ENCODE results near the gene ITIH6.
"Not testable (repeated sequence)": the region's sequence is repeated elsewhere in the genome, so short reads cannot be mapped to it uniquely, and the experiment has no call there.

ITIH6 gene

GRCh38 chrX:54799046-54799445 is 991 bp upstream of the ITIH6 start:
- Histone ChIP-seq H3K36me3 (ENCODE audit: control insufficient read depth, insufficient read depth, low read length) (no peaks in the 10 kb centered on the region), H3K27me3 (ENCODE audit: control insufficient read depth, insufficient read depth, low read length) (no peaks in the 10 kb centered on the region), H3K4me1 (ENCODE audit: control insufficient read depth, insufficient read depth, low read length) (no peaks in the 10 kb centered on the region), H3K9me3 (ENCODE audit: control insufficient read depth, insufficient read depth, low read length) (no peaks in the 10 kb centered on the region), H3K9ac (ENCODE audit: low read depth, low read length) (no peak overlapping the region), H3K4me3 (ENCODE audit: low read depth, low read length) (no peak overlapping the region)

DNA sequence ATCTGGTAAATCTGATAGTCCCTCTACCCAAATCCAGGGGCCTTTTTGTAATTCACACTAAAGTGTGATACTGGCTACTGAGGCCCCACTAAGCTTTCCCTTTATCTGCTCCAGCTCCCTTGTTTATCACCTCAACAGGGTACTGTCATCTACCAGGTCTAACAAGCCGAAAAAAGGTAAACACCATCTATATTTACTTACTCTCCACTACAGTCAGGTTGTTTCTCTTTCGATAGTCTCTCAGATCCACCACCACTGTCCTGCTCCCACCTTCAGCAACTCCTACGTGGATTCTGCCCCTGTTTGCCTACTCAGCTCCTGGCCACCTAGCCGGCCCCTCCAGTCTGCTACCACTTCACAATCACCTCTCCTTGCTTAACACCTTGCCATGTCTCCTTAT is 3.3 kb downstream of the ITIH6 start:
- Histone ChIP-seq H3K9ac (ENCODE audit: low read depth, low read length) (no peak overlapping the region), H3K36me3 (ENCODE audit: control insufficient read depth, insufficient read depth, low read length) (no peaks in the 10 kb centered on the region), H3K9me3 (ENCODE audit: control insufficient read depth, insufficient read depth, low read length) (no peaks in the 10 kb centered on the region), H3K27me3 (ENCODE audit: control insufficient read depth, insufficient read depth, low read length) (no peaks in the 10 kb centered on the region), H3K4me3 (ENCODE audit: low read depth, low read length) (no peak overlapping the region), H3K4me1 (ENCODE audit: control insufficient read depth, insufficient read depth, low read length) (no peaks in the 10 kb centered on the region)

- no peak overlapping the region for H3K4me3 ChIP-seq (ENCODE audit: low read depth, low read length)
- H3K9ac ChIP-seq (ENCODE audit: low read depth, low read length), result no peak overlapping the region
- no peaks in the 10 kb centered on the region for H3K27me3 ChIP-seq (ENCODE audit: control insufficient read depth, insufficient read depth, low read length)
- no peaks in the 10 kb centered on the region for H3K36me3 ChIP-seq (ENCODE audit: control insufficient read depth, insufficient read depth, low read length)
- no peaks in the 10 kb centered on the region for H3K9me3 ChIP-seq (ENCODE audit: control insufficient read depth, insufficient read depth, low read length)
- H3K4me1 ChIP-seq (ENCODE audit: control insufficient read depth, insufficient read depth, low read length), result no peaks in the 10 kb centered on the region
These were observed 4.0 kb downstream of the ITIH6 start for GRCh38 chrX:54794028-54794427.

DNA sequence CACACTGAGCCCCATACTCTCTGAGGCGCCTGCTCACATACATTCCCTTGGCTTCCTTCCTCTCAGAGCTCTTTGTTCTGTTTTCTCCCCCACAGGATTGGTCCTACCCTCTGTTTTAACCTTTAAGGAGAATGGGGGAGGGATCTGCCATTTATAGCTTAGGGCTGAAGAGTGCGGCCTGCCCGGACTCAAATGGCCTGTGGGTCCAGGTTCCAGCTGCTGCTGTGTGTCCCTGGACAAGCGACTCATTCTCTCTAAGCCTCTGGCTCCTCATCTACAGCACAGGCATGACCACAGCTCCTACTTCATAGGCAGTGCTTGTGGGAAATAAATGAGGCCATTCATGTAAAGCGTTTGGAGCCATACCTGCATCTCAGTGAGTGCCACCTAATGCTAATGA is 8.7 kb downstream of the ITIH6 start:
- not testable (repeated sequence) for H3K9me3 ChIP-seq (ENCODE audit: control insufficient read depth, insufficient read depth, low read length); H3K9ac ChIP-seq (ENCODE audit: low read depth, low read length); H3K27me3 ChIP-seq (ENCODE audit: control insufficient read depth, insufficient read depth, low read length); H3K4me1 ChIP-seq (ENCODE audit: control insufficient read depth, insufficient read depth, low read length); H3K36me3 ChIP-seq (ENCODE audit: control insufficient read depth, insufficient read depth, low read length); H3K4me3 ChIP-seq (ENCODE audit: low read depth, low read length)

DNA sequence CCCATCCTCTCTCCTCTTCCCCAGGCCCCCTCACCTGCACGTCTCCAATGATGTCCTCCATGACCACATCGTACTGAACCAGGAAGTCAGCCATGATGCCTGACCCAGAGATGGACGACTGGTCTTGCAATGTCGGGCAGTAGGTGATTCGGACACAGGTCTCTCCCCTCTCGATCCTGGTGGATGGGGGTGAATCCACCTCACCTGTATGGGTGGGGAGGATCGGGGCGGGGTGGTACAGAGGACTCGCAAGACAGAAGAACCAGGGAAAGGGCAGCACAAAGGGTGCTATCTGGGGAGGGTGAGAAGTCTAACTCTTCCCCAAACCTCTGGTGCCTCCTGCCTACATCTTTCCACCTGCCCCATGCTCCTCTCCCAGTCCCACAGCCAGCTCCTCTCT is 9.6 kb downstream of the ITIH6 start:
- Histone ChIP-seq H3K4me3 (ENCODE audit: low read depth, low read length) (no peak overlapping the region), H3K27me3 (ENCODE audit: control insufficient read depth, insufficient read depth, low read length) (no peaks in the 10 kb centered on the region), H3K36me3 (ENCODE audit: control insufficient read depth, insufficient read depth, low read length) (no peaks in the 10 kb centered on the region), H3K4me1 (ENCODE audit: control insufficient read depth, insufficient read depth, low read length) (no peaks in the 10 kb centered on the region), H3K9me3 (ENCODE audit: control insufficient read depth, insufficient read depth, low read length) (no peaks in the 10 kb centered on the region), H3K9ac (ENCODE audit: low read depth, low read length) (no peak overlapping the region)

DNA sequence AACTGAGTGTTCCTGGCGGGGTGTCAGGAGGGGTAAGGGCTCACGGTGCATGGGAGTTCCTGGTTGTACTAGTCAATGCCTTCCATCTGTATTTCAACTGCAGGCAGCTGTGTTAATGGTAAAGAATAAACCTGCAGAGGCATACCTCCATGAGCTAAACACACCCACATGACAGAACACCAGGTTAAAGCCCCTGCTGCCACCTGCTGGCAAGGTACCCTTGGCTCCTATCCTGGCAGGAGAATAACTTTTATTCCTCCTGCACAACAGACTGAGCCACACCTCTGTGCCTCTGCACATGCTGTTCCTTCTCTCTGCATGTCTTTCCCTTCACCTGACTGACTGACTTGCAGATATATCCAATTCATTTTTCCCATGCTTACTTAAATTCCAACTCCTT is 11.1 kb downstream of the ITIH6 start:
- H3K9me3 ChIP-seq (ENCODE audit: control insufficient read depth, insufficient read depth, low read length), result no peaks in the 10 kb centered on the region
- no peaks in the 10 kb centered on the region for H3K4me1 ChIP-seq (ENCODE audit: control insufficient read depth, insufficient read depth, low read length)
- no peaks in the 10 kb centered on the region for H3K36me3 ChIP-seq (ENCODE audit: control insufficient read depth, insufficient read depth, low read length)
- H3K4me3 ChIP-seq (ENCODE audit: low read depth, low read length), result no peak overlapping the region
- H3K9ac ChIP-seq (ENCODE audit: low read depth, low read length), result no peak overlapping the region
- no peaks in the 10 kb centered on the region for H3K27me3 ChIP-seq (ENCODE audit: control insufficient read depth, insufficient read depth, low read length)

GRCh38 chrX:54785901-54786300 is 12.2 kb downstream of the ITIH6 start:
- Histone ChIP-seq H3K27me3 (ENCODE audit: control insufficient read depth, insufficient read depth, low read length) (no peaks in the 10 kb centered on the region), H3K9me3 (ENCODE audit: control insufficient read depth, insufficient read depth, low read length) (no peaks in the 10 kb centered on the region), H3K4me3 (ENCODE audit: low read depth, low read length) (no peak overlapping the region), H3K36me3 (ENCODE audit: control insufficient read depth, insufficient read depth, low read length) (no peaks in the 10 kb centered on the region), H3K9ac (ENCODE audit: low read depth, low read length) (no peak overlapping the region), H3K4me1 (ENCODE audit: control insufficient read depth, insufficient read depth, low read length) (no peaks in the 10 kb centered on the region)

- no peak overlapping the region for H3K9ac ChIP-seq (ENCODE audit: low read depth, low read length)
- no peaks in the 10 kb centered on the region for H3K36me3 ChIP-seq (ENCODE audit: control insufficient read depth, insufficient read depth, low read length)
- H3K9me3 ChIP-seq (ENCODE audit: control insufficient read depth, insufficient read depth, low read length), result peaks cover 2% of the 10 kb centered on the region
- no peak overlapping the region for H3K4me3 ChIP-seq (ENCODE audit: low read depth, low read length)
- H3K4me1 ChIP-seq (ENCODE audit: control insufficient read depth, insufficient read depth, low read length), result peaks cover 4% of the 10 kb centered on the region
- H3K27me3 ChIP-seq (ENCODE audit: control insufficient read depth, insufficient read depth, low read length), result no peaks in the 10 kb centered on the region
These were observed 20.9 kb downstream of the ITIH6 start for GRCh38 chrX:54776987-54777672.

DNA sequence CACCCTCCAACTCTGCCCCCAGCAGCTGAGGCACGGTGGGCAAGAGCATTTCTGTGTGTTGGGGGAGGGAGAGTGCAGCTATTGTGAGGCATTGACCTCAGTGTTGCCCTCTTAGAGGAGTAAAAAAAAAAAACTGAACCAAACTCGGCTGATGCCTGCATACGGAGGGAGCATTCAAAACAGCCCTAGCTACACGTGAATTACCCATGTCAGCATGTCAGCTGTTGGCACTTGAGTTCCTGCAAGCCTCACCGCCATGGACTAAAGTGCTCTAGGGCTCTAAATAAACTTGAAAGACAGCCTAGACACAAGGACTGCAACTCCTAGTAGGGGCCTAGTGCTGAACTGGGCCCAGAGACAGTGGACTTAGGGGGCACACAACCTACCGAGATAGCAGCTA is 22.0 kb downstream of the ITIH6 start:
- peaks cover 4% of the 10 kb centered on the region for H3K4me1 ChIP-seq (ENCODE audit: control insufficient read depth, insufficient read depth, low read length)

DNA sequence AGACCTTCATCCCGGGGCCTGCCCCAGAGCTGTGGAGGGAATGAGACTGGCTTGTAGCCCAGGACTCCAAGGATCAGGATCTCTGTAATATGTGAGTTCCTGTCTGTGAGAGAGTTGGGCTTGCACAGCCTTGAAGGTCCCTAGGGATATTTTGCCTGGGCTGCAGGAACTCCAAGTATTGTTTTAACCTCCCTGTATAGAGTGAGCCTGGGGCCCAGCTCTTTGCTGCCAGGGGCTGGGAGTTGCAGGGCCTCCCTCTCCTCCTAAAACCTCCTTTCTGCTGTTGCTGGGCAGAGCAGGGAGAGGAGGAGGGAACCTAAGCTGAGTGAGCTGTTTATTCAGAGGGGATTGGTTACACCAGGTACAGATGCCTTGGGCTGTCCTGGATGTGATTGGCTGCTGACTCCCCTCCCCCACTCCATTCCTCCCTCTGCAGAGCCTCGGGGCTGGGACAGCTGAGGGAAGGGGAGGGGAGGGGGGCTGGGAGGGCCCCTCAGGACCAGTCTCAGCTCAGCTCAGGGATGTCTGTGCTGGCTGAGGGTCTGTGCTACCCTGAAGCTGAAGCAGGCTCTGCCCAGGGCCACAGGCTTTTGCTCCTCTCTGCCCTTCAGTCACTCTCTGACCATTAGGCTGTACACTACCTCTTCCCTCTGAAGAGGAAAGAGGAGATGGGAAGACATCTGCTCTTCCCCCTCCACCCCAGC is 23.5 kb downstream of the ITIH6 start:
- not testable (repeated sequence) for H3K27me3 ChIP-seq (ENCODE audit: control insufficient read depth, insufficient read depth, low read length); H3K9ac ChIP-seq (ENCODE audit: low read depth, low read length)

More for the DNA sequence above, 22.0 kb downstream of the ITIH6 start:
- Histone ChIP-seq H3K9ac (ENCODE audit: low read depth, low read length) (no peak overlapping the region), H3K27me3 (ENCODE audit: control insufficient read depth, insufficient read depth, low read length) (no peaks in the 10 kb centered on the region), H3K9me3 (ENCODE audit: control insufficient read depth, insufficient read depth, low read length) (peaks cover 2% of the 10 kb centered on the region), H3K36me3 (ENCODE audit: control insufficient read depth, insufficient read depth, low read length) (no peaks in the 10 kb centered on the region), H3K4me3 (ENCODE audit: low read depth, low read length) (no peak overlapping the region)

GRCh38 chrX:54758114-54759055 is 39.7 kb downstream of the ITIH6 start:
- peaks cover 10% of the 10 kb centered on the region for H3K9me3 ChIP-seq (ENCODE audit: control insufficient read depth, insufficient read depth, low read length)
- no peaks in the 10 kb centered on the region for H3K27me3 ChIP-seq (ENCODE audit: control insufficient read depth, insufficient read depth, low read length)
- no peak overlapping the region for H3K9ac ChIP-seq (ENCODE audit: low read depth, low read length)
- H3K4me1 ChIP-seq (ENCODE audit: control insufficient read depth, insufficient read depth, low read length), result no peaks in the 10 kb centered on the region
- H3K4me3 ChIP-seq (ENCODE audit: low read depth, low read length), result no peak overlapping the region
- H3K36me3 ChIP-seq (ENCODE audit: control insufficient read depth, insufficient read depth, low read length), result no peaks in the 10 kb centered on the region

More for the DNA sequence above, 23.5 kb downstream of the ITIH6 start:
- not testable (repeated sequence) for H3K9me3 ChIP-seq (ENCODE audit: control insufficient read depth, insufficient read depth, low read length); H3K4me3 ChIP-seq (ENCODE audit: low read depth, low read length); H3K36me3 ChIP-seq (ENCODE audit: control insufficient read depth, insufficient read depth, low read length); H3K4me1 ChIP-seq (ENCODE audit: control insufficient read depth, insufficient read depth, low read length)

Data from iPS-15b (cell line).